GM19372 (cell line): ENCODE measurements around the gene CDHR3.
"Not testable (repeated sequence)": the region's sequence is repeated elsewhere in the genome, so short reads cannot be mapped to it uniquely, and the experiment has no call there.

Experiments used
- ATAC-seq: cut with Tn5 transposase; IDR thresholded peaks from one replicate; pipeline ENCODE4 v1.9.1; 2021; ENCODE audit warnings: mild to moderate bottlenecking, low read depth, moderate library complexity; ENCODE audit not compliant: unreplicated experiment

The CDHR3 gene

GRCh38 chr7:105962353-105962752, 711 bp upstream of the CDHR3 start:
- no peak for ATAC-seq

DNA sequence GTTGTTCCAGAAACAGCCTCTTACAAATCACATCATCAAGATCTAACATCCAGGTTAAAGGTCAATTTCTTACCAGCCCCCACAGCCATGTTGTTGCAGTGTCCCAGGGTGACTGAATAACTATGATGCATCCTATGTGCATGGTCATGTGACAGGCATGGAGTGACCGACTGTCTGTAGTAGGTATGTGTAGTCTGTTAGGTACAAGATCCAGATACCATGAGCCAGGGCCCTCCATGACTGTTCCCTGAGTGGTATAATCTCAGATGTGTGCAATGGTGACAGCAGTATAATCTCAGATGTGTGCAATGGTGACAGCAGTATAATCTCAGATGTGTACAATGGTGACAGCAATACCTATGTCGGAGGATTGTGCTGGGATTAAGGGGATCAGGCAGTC, 8.8 kb downstream of the CDHR3 start:
- ATAC-seq, result no peak

DNA sequence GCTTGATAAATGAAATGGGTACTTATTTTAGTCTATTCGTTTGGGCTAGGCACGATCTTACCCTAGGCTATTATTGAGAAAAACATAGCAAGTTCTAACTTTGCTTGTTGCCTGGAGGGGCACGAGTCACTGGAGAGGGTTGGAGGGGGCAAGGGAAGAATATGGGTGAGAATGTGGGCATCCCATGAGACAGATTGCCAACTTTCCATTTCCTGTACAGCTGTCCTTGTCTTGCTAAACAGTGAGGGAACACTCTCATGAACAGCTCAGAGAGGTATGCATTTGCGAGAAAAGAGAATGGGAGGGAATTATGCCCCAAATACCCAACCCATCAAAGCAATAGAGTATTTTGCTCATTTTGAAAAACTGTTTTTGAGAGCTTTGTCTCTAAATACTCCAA, 9.2 kb downstream of the CDHR3 start:
- no peak for ATAC-seq

- ATAC-seq, result no peak
These were observed 11.4 kb downstream of the CDHR3 start for GRCh38 chr7:105974471-105974870.

GRCh38 chr7:105975770-105976417, 12.8 kb downstream of the CDHR3 start:
- no peak for ATAC-seq

- ATAC-seq, result no peak
These were observed 13.8 kb downstream of the CDHR3 start for GRCh38 chr7:105976868-105977267.

DNA sequence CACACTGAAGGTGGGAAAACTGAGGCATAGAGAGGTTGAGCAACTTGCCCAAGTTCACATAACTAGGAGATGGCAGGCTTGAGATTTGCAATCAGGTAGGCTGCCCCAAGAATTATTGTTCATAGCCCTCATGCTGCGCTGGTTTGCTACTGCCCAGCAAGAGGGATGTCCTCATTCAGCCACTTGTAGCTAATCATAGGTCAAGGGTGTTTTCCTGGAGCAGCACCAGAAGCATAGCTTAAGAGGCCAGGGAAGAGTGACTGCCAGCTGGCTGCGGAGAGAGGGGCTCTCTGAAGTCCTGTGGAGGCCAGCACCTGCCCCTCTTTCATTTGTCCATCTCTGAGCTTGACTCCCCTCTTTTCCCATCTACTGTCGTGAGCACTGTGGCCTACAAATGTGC, 15.0 kb downstream of the CDHR3 start:
- ATAC-seq, result no peak

DNA sequence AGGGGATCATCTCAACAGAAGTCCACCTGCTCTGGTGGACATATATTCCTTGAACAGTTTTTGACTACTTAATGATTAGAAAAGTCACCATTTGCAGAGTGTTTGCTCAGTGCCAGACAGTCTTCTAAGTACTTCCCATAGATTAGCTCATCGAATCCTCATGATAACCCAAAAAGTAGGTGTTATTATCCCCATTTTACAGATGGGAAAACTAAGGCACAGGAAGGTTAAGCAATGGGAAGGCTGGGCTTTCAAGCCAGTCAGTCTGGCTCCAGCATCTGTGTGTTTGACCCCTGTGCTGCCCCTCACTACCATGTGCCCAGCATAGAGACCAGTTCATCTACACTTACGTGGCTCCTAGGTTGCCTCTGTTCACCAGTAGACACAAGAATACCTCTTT, 15.9 kb downstream of the CDHR3 start:
- ATAC-seq, result no peak

DNA sequence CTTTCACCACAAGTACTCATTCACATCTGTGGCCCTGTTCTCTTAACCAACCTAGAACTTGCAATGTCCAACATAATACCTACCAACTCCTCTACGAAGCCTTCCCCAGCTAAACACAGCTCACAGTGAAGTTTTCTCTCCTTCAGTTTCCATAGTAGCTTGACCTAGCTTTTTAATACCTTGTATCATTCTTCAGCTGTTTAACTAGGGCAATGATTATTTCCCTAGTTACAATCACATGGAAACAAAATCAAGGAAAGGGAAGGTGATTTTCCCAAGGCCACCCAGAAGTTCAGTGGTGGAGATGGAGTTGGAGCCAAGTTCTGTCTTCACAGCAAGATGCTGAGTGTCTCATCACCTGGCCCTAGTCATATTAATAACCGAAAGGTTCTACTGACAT, 16.3 kb downstream of the CDHR3 start:
- no peak for ATAC-seq

- no peak for ATAC-seq
These were observed 17.8 kb downstream of the CDHR3 start for GRCh38 chr7:105980645-105981396.

DNA sequence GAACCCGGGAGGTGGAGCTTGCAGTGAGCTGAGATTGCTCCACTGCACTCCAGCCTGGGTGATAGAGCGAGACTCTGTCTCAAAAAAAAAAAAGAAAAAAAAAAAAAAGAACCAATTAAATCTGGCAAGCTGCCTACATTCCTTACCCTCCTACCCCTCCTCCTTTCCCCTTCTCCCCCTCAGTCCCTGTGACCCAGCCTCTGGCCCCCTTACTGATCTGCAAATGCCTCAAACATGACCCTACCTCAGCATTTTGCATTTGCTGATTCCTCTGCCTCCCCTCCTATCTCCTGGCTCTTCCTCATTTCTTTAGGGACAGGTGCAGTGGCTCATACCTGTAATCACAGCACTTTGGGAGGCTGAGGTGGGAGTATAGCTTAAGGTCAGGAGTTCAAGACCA, 19.3 kb downstream of the CDHR3 start:
- no peak for ATAC-seq

GRCh38 chr7:105984808-105985207, 21.7 kb downstream of the CDHR3 start:
- ATAC-seq, result not testable (repeated sequence)

DNA sequence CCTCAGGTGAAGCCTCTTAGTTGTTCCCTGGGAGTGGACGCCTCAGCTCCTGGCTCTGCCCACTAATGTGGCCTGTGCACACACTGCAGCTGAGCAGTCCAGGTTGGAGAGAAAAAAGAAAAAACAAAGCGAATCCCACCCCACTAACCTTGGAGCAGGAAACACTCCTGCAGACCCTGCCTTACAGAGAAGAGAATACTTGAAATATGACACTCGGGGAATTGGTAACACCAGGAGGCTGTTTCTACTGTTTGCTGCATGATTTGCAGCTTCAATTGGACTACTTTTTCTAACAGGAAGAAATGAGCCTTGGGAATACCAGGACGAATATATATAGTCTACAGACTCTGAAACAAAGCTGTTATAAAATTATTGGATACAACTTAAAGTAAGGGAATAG, 22.2 kb downstream of the CDHR3 start:
- no peak for ATAC-seq

GRCh38 chr7:105985672-105986215, 22.7 kb downstream of the CDHR3 start:
- no peak for ATAC-seq

GRCh38 chr7:105987046-105987445, 24.0 kb downstream of the CDHR3 start:
- no peak for ATAC-seq

DNA sequence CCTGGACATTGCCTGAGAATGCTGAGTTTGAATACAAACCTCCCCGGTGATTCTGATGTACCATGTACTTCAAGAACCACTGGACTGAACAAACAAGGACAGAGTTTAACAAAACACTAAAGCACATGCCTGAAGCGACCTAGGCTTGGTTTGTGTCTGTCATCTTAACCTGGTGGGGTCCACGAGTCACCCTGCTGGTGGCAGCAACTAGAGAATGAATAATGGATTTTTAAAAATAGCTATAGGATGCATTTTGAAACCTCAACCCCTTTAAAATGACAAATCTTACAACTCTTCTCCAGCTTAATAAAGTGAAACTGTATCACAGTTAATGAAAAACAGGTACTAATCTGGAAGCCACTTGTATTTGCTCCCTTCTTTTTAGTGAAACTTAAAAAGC, 25.2 kb downstream of the CDHR3 start:
- no peak for ATAC-seq

GRCh38 chr7:105989191-105989590, 26.1 kb downstream of the CDHR3 start:
- no peak for ATAC-seq

GRCh38 chr7:105989686-105990085, 26.6 kb downstream of the CDHR3 start:
- ATAC-seq, result no peak

GRCh38 chr7:105990141-105990540, 27.1 kb downstream of the CDHR3 start:
- ATAC-seq, result no peak

DNA sequence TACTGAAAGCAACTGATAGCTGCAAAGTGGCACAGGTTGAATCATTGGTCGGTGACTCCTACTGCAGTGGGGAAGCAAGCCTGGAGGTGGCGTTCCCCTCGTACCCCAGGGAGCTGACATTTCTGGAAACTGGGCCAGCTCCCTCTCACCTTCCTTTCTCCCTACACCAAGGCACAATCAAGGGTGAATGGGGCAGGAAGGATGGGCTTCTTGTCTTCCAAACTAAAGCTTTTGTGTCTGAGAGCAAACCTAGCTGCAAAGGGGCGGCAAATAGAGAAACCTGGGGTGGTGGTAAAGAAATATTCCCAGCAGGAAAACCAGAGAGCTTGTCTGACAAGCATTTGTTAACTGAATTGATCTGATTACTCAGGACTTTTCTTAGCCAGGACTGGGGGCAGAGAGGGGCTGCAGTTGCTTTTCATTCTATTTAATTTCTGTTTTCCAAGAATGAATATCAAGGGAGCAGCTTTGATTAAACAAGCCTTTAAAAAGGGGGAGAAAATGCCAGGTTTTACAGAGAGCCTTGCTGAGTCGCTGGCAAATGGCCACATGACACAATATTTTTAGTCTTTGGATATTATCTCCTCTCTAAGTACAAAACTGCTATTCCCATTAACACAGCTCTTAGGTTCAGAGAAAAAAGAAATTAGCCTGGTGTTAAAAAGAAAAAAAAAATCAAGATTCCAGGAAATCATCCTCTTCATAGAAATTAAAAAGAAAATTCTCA, 27.8 kb downstream of the CDHR3 start:
- no peak for ATAC-seq

GRCh38 chr7:105992905-105993304, 29.8 kb downstream of the CDHR3 start:
- ATAC-seq, result no peak
